ENCODE data around the gene CAMTA1.

CAMTA1 gene

DNA sequence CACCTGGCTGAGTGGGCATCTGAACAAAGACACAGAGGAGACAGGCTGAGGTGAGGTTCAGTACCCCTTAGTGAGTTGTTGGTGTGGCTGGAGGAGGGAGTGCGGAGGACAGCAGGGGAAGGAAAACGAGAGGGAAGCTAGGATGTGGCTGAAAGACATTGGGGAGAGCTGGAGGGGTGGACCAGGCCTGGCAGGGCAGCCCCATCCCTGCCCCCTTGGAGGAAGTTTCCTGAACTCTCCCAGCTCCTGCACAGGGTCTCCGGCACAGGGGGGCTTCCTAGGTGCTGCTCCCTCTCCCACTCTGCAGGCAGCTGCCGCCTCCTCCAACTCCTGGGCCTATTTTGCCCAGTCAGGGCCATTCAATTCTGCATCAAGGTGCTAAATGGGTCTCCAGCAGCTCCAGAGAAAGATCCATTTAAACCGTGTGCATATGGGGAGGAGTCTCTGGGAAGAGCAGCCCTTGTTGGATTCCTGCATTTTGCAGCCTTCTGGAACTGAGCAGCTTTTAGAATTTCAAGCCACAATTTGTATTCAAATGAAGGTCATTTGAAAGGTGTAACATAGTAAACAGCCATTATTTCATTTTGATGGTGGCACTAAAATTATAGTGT is 193.9 kb downstream of the CAMTA1 start:
- no peak for DNase-seq (ENCODE audit: low spot score)

DNA sequence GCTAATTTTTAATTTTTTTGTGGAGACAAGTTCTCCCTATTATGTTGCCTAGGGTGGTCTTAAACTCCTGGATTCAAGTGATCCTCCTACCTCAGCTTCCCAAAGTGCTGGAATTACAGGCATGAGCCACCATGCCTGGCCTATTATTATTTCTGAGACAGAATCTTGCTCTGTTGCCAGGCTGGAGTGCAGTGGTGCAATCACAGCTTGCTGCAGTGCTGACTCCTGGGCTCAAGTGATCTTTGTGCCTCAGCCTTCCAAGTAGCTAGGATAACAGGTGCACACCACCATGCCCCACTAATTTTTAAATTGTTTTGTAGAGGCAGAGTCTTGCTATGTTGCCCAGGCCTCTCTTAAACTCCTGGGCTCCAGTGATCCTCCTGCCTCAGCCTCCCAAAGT is 196.3 kb downstream of the CAMTA1 start:
- DNase-seq (ENCODE audit: low spot score), result no peak

DNA sequence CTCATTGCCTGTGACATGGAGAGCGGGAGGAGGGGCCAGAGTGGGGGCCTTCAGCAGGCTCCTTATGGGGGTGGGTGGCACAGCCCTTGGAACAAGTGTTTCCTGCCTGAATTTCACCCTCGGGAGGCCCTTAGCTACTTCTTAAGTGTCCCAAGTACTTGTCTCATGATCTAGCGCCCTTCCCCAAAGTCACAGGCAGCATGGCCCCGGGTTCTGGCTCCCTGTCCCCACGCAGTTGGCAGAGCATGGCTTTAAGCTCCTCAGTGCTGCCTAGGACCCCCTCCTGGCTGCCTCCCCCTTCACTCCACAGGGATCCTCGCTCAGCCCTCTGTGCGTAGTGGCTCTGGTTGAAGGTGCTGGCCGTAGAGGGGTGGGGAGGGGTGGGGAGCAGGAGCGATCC is 197.2 kb downstream of the CAMTA1 start:
- no peak for DNase-seq (ENCODE audit: low spot score)

- no peak for DNase-seq (ENCODE audit: low spot score)
Measured at GRCh38 chr1:6982860-6983259, 197.6 kb downstream of the CAMTA1 start.

- DNase-seq (ENCODE audit: low spot score), result no peak
Measured at GRCh38 chr1:6984536-6984935, 199.3 kb downstream of the CAMTA1 start.

DNA sequence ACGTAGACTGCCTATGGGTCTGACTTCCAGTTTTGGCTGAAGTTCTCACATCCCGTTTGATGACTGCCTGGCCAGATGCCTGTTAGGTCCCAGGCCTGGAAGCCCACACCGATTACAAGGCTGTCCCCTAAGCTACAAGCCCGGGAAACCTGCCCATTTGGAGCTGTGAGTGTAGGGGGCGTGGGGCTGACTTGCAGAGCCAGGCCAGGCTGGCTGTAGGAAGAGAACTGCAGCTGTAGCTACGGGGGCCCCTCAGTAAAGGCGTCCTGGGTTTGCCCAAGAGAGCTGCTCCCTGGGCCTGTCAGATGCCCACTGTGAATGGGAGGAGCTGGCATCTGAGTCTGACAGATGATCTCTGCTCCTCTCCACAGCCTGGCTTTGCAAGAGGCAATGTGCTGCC is 199.7 kb downstream of the CAMTA1 start:
- no peak for DNase-seq (ENCODE audit: low spot score)

- no peak for DNase-seq (ENCODE audit: low spot score)
Measured at GRCh38 chr1:6985549-6986276, 200.5 kb downstream of the CAMTA1 start.

GRCh38 chr1:6986281-6986680 is 201.0 kb downstream of the CAMTA1 start:
- DNase-seq (ENCODE audit: low spot score), result no peak

DNA sequence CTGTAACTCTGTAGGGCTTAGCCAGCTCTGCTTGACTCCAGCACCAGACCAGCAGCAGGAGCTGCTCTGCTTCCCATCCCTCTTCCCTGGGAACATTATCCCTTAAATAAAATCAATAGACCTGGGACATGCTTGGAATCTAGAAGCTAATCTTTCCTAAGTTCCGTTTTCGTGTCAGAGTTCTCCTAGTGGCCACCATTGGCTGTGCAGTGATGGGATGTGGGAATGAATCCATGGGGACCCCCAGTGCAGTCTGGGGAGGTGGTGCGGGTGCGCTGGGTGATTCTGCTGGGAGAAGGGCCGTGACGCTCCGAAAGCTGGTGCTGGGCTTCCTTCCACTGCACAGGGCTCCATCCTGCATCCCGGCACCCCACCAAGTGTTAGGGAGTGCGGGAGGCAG is 202.7 kb downstream of the CAMTA1 start:
- DNase-seq (ENCODE audit: low spot score), result no peak

- no peak for DNase-seq (ENCODE audit: low spot score)
Measured at GRCh38 chr1:6988796-6989195, 203.5 kb downstream of the CAMTA1 start.

DNA sequence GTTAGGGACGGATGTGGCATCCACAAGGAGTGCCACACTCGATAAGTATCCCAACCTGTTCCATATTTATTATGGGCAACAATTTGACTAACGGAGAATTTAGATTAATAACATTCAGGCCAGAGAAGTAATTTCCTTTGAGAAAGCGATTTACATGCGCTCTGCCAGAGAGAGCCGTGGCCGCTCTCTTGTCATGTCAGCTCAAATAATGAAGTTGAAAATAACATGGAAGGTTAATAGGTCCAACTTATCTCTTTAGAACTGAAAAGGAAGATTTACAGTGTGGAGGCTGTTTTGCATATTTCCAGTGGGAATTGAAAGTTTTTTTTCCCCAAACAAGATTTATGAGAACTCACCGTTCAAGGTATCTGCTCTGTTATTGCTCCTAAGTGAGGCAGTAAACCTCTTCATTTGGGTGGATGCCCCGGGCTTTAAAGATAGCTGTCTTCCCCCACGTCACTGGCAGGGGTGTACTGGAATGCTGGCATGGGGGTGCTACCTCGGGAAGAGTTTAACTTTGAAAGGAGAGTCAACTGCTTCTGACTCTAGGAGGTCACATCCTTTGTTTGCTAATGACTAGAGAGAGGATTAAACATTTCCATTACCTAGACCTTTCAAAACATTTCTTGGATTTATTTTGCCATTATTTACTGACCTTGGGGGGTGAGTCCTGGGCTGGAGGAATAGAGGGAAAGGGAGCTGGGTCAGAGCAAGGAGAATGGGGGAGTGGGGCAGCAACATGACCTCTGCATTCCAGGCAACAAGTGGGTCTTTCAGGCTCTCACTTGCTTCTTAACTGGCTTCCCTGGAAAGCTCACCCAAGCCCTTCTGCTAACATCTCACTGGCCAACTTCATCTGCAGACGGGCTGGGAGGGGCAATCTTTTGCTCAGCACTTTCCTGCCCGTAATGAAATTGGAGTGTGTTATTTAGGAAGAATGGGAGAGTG is 204.2 kb downstream of the CAMTA1 start:
- no peak for DNase-seq (ENCODE audit: low spot score)

DNA sequence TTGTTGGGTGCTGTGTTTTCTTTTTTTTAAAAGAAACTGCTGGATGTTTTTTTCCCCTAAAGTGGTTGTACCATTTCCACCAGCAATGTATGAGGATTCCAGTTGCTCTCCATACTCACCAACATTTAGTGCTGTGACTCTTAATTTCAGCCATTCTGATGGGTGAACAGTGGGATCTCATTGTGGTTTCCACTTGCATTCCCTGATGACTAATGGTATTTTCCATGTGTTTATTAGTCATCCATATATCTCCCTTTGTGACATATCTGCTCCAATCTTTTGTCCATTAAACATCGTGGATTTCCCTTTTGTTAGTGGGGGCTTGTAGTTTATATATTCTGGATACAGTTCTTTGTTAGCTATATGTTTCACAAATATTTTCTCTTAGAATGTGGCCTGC is 206.0 kb downstream of the CAMTA1 start:
- peak; percentile 68 for DNase-seq (ENCODE audit: low spot score)

DNA sequence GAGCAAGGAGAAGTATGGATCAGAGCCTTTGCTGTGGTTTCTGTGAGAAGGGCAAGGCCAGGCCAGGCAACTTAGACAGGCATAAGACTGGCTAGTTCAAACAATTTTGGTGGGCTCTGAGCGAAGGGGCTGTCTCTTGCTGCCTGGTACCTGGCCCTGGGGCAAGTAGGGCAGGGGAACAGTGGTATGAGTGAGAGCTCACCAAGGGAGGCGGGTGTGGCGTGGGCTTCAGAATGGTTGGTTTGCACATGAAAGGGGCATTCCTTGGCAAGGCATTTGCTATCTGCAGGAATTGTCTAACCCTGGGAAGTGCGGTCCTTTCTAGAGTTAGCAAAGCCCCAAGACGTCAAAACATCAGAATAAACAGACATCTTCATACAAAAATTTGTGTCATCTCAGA is 210.5 kb downstream of the CAMTA1 start:
- no peak for DNase-seq (ENCODE audit: low spot score)

DNA sequence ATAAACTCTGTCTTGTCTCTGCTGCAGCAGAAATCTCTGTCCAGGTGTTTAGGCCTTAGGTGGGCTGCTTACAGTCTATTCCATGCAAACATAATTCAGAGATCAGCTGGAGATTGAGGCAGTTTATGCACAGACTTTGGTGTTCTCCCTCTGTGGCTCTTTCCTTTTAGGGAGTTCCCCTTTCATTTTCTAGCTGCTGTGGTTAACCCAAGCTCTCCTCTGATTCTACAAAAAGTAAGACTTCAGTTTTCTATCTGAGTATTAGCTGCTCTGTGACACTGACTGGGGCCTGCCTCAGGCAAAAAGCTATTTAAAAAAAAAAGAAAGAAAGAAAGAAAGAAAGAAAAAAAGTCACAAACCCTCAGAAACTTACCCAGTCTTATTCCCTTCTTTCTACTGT is 211.1 kb downstream of the CAMTA1 start:
- no peak for DNase-seq (ENCODE audit: low spot score)

GRCh38 chr1:6996866-6997265 is 211.6 kb downstream of the CAMTA1 start:
- DNase-seq (ENCODE audit: low spot score), result no peak

DNA sequence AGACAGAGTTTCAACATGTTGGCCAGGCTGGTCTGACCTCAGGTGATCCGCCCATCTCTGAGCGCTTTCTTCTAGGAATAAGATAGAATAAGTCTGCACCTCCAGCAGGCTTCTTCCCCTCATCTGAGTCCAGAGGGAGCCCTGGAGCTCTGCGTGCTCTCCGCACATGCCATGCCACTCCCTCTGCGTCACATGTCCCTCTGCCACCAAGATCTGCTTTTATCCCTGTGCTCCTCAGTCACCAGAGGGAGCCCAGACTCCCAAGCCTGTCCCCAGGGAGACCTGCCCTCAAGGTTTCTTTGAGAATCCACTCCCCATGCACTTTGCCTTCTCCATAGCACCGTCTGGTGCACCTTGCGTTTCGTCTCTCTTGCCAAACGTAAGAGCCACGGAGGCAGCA is 213.0 kb downstream of the CAMTA1 start:
- no peak for DNase-seq (ENCODE audit: low spot score)

GRCh38 chr1:6999826-7000225 is 214.6 kb downstream of the CAMTA1 start:
- DNase-seq (ENCODE audit: low spot score), result no peak

- no peak for DNase-seq (ENCODE audit: low spot score)
Measured at GRCh38 chr1:7000720-7001119, 215.5 kb downstream of the CAMTA1 start.

DNA sequence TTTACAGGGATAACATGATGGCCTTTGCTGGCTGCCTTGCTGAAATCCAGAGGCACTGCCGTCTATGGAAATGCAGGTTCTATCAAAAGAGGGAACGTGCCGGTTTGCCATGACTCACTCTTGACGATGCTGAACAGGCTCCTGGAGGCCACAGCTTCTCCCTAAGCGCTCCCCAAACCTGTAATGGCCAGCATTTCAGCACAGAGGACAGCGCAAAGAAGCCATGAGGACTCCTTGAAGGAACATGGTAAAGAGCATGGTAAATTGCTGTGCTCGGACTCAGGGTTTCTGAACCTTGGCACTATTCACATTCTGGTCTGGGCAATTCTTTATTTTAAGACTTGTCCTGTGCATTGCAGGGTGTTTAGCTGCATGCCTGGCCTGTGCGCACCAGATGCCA is 217.5 kb downstream of the CAMTA1 start:
- DNase-seq (ENCODE audit: low spot score), result no peak

- no peak for DNase-seq (ENCODE audit: low spot score)
Measured at GRCh38 chr1:7003676-7004075, 218.4 kb downstream of the CAMTA1 start.

- DNase-seq (ENCODE audit: low spot score), result no peak
Measured at GRCh38 chr1:7004181-7004580, 218.9 kb downstream of the CAMTA1 start.

GRCh38 chr1:7005762-7006161 is 220.5 kb downstream of the CAMTA1 start:
- no peak for DNase-seq (ENCODE audit: low spot score)

All from COLO829 (cell line).